Activated CD8-positive, alpha-beta memory T cell treated with anti-CD3 and anti-CD28 coated beads, Interleukin-2, amount 10 ng/mL, durations not matched to agents 7 days and 5 days (primary cell): ENCODE results near the gene SLC2A1. TPM values are rescaled to one million over a fixed set of nuclear protein-coding genes. Genes with fewer than 3 reads are reported as not detected.

Experiments used
- ATAC-seq: fragments of 150-1000 bp; cut with Tn5 transposase; one replicate; pipeline ENCODE4 v1.10.0; 2021; ENCODE audit warnings: moderate library complexity
- CTCF ChIA-PET: fragments of 350-600 bp; sonication (Branson Sonifier 250); formaldehyde crosslinking; loops from one replicate; lab custom pipeline; 2021; ENCODE audit warnings: antibody characterized with exemption; lab: Charles Lee
- DNase-seq: peaks from one replicate; pipeline ENCODE4 v3.0.0-alpha.2; 2020
- H3K27ac Mint-ChIP-seq: one replicate; pipeline ENCODE4 v1.8.0; 2021; ENCODE audit warnings: mild to moderate bottlenecking, mixed read lengths
- H3K27me3 Mint-ChIP-seq: one replicate; pipeline ENCODE4 v1.8.0; 2021; ENCODE audit warnings: mixed read lengths
- H3K36me3 Mint-ChIP-seq: one replicate; pipeline ENCODE4 v1.8.0; 2021; ENCODE audit warnings: mild to moderate bottlenecking, mixed read lengths
- H3K4me1 Mint-ChIP-seq: one replicate; pipeline ENCODE4 v1.8.0; 2021; ENCODE audit warnings: mixed read lengths
- H3K4me3 Mint-ChIP-seq: one replicate; pipeline ENCODE4 v1.8.0; 2021; ENCODE audit warnings: mild to moderate bottlenecking, moderate library complexity, mixed read lengths
- H3K9me3 Mint-ChIP-seq: one replicate; pipeline ENCODE4 v1.8.0; 2022; ENCODE audit warnings: low read depth, mixed read lengths
- total RNA-seq, 2 experiments: library from RNA; stranded (reverse); gene quantifications; one replicate each; pipeline ENCODE4 v1.2.3, GENCODE V29; 2021

The SLC2A1 gene
- total RNA-seq, 2 experiments from 2014 or later: 113 to 140 TPM

GRCh38 chr1:42962641-42963377, 4.1 kb upstream of the SLC2A1 start:
- peaks cover 8% of the 10 kb centered on the region for H3K27me3 Mint-ChIP-seq
- peaks cover 6% of the 10 kb centered on the region for H3K36me3 Mint-ChIP-seq
- no peaks in the 10 kb centered on the region for H3K9me3 Mint-ChIP-seq
- H3K4me3 Mint-ChIP-seq: no peak overlapping the region
- H3K27ac Mint-ChIP-seq: no peak overlapping the region
- CTCF ChIA-PET: interaction anchor here (1.4 to 5.6 kb wide), 3 partner anchors 49 to 196 kb away, joined by 6 to 26 read pairs (median 9); partner anchors contain the start of genes C1orf50 and P3H1
- DNase-seq (no peak), ATAC-seq (no peak)
- H3K4me1 Mint-ChIP-seq: peaks cover 26% of the 10 kb centered on the region

GRCh38 chr1:42961312-42962091, 2.8 kb upstream of the SLC2A1 start:
- CTCF ChIA-PET: interaction anchor here (1.4 to 5.6 kb wide), 5 partner anchors 10 to 195 kb away, joined by 3 to 26 read pairs (median 9); partner anchors contain the start of genes C1orf50 and P3H1
- no peak overlapping the region for H3K27ac Mint-ChIP-seq
- no peak overlapping the region for H3K4me3 Mint-ChIP-seq

GRCh38 chr1:42960566-42961311, 2.1 kb upstream of the SLC2A1 start:
- peaks cover 29% of the 10 kb centered on the region for H3K4me1 Mint-ChIP-seq

More at GRCh38 chr1:42961312-42962091, 2.8 kb upstream of the SLC2A1 start:
- no peak for DNase-seq
- peaks cover 25% of the 10 kb centered on the region for H3K4me1 Mint-ChIP-seq
- peaks cover 19% of the 10 kb centered on the region for H3K36me3 Mint-ChIP-seq
- no peaks in the 10 kb centered on the region for H3K9me3 Mint-ChIP-seq
- peaks cover 8% of the 10 kb centered on the region for H3K27me3 Mint-ChIP-seq
- no peak for ATAC-seq

GRCh38 chr1:42960122-42960390, 1.4 kb upstream of the SLC2A1 start:
- no peak for ATAC-seq
- peaks cover 8% of the 10 kb centered on the region for H3K27me3 Mint-ChIP-seq
- CTCF ChIA-PET: interaction anchor here (1.2 to 5.6 kb wide), 3 partner anchors 37 to 113 kb away, joined by 3 to 26 read pairs (median 12); no protein-coding TSS in a partner anchor
- H3K4me3 Mint-ChIP-seq: peak overlapping the region; percentile 55
- DNase-seq: no peak
- peaks cover 28% of the 10 kb centered on the region for H3K36me3 Mint-ChIP-seq
- H3K9me3 Mint-ChIP-seq: no peaks in the 10 kb centered on the region
- H3K4me1 Mint-ChIP-seq: peaks cover 35% of the 10 kb centered on the region
- no peak overlapping the region for H3K27ac Mint-ChIP-seq

More at GRCh38 chr1:42960566-42961311, 2.1 kb upstream of the SLC2A1 start:
- no peak overlapping the region for H3K27ac Mint-ChIP-seq
- no peak for DNase-seq
- peaks cover 8% of the 10 kb centered on the region for H3K27me3 Mint-ChIP-seq
- CTCF ChIA-PET: interaction anchor here (1.2 to 5.6 kb wide), 4 partner anchors 11 to 112 kb away, joined by 3 to 26 read pairs (median 8); no protein-coding TSS in a partner anchor
- no peaks in the 10 kb centered on the region for H3K9me3 Mint-ChIP-seq
- peak overlapping the region; percentile 22 for H3K4me3 Mint-ChIP-seq
- H3K36me3 Mint-ChIP-seq: peaks cover 23% of the 10 kb centered on the region
- ATAC-seq: no peak

- peak; percentile 44 for ATAC-seq
- no peaks in the 10 kb centered on the region for H3K9me3 Mint-ChIP-seq
- peaks cover 48% of the 10 kb centered on the region for H3K4me1 Mint-ChIP-seq
- peaks cover 44% of the 10 kb centered on the region for H3K36me3 Mint-ChIP-seq
- CTCF ChIA-PET: interaction anchor here (0.5 to 6.9 kb wide), 7 partner anchors 11 to 115 kb away, joined by 3 to 52 read pairs (median 9); no protein-coding TSS in a partner anchor
- H3K27ac Mint-ChIP-seq: peak overlapping the region; percentile 90
- peak overlapping the region; percentile 87 for H3K4me3 Mint-ChIP-seq
- peak; percentile 73 for DNase-seq
- peaks cover 8% of the 10 kb centered on the region for H3K27me3 Mint-ChIP-seq
Observed at GRCh38 chr1:42957880-42958487, 684 bp downstream of the SLC2A1 start.

- H3K27me3 Mint-ChIP-seq: peaks cover 8% of the 10 kb centered on the region
- H3K27ac Mint-ChIP-seq: peak overlapping the region; percentile 90
- H3K4me1 Mint-ChIP-seq: peaks cover 54% of the 10 kb centered on the region
- no peaks in the 10 kb centered on the region for H3K9me3 Mint-ChIP-seq
- no peak for ATAC-seq
- peak overlapping the region; percentile 87 for H3K4me3 Mint-ChIP-seq
- peak; percentile 54 for DNase-seq
- peaks cover 45% of the 10 kb centered on the region for H3K36me3 Mint-ChIP-seq
- CTCF ChIA-PET: interaction anchor here (0.5 to 6.9 kb wide), 10 partner anchors 11 to 116 kb away, joined by 3 to 52 read pairs (median 5); no protein-coding TSS in a partner anchor
Observed at GRCh38 chr1:42957229-42957879, 1.3 kb downstream of the SLC2A1 start.

- Mint-ChIP-seq H3K4me1 (peaks cover 60% of the 10 kb centered on the region), H3K4me3 (peak overlapping the region; percentile 87), H3K9me3 (no peaks in the 10 kb centered on the region), H3K27me3 (peaks cover 8% of the 10 kb centered on the region), H3K27ac (peak overlapping the region; percentile 90), H3K36me3 (peaks cover 51% of the 10 kb centered on the region)
- DNase-seq (no peak), ATAC-seq (no peak)
- CTCF ChIA-PET: interaction anchor here (0.9 to 6.9 kb wide), 9 partner anchors 10 to 117 kb away, joined by 3 to 52 read pairs (median 5); no protein-coding TSS in a partner anchor
Observed at GRCh38 chr1:42956739-42957138, 1.9 kb downstream of the SLC2A1 start.

GRCh38 chr1:42955311-42956063, 3.2 kb downstream of the SLC2A1 start:
- H3K36me3 Mint-ChIP-seq: peaks cover 57% of the 10 kb centered on the region
- peak overlapping the region; percentile 90 for H3K27ac Mint-ChIP-seq
- CTCF ChIA-PET: interaction anchor here (0.8 to 6.9 kb wide), 6 partner anchors 9 to 118 kb away, joined by 3 to 52 read pairs (median 6); no protein-coding TSS in a partner anchor
- H3K4me1 Mint-ChIP-seq: peaks cover 64% of the 10 kb centered on the region
- H3K4me3 Mint-ChIP-seq: peak overlapping the region; percentile 82
- peak; percentile 67 for DNase-seq
- H3K27me3 Mint-ChIP-seq: peaks cover under 1% of the 10 kb centered on the region
- ATAC-seq: no peak
- H3K9me3 Mint-ChIP-seq: no peaks in the 10 kb centered on the region

- H3K27me3 Mint-ChIP-seq: no peaks in the 10 kb centered on the region
- no peaks in the 10 kb centered on the region for H3K9me3 Mint-ChIP-seq
- peak overlapping the region; percentile 90 for H3K27ac Mint-ChIP-seq
- CTCF ChIA-PET: interaction anchor here (0.9 to 6.9 kb wide), 8 partner anchors 10 to 120 kb away, joined by 3 to 52 read pairs (median 5); no protein-coding TSS in a partner anchor
- ATAC-seq (no peak), DNase-seq (no peak)
- peak overlapping the region; percentile 59 for H3K4me3 Mint-ChIP-seq
- H3K4me1 Mint-ChIP-seq: peaks cover 74% of the 10 kb centered on the region
- peaks cover 62% of the 10 kb centered on the region for H3K36me3 Mint-ChIP-seq
Observed at GRCh38 chr1:42953182-42954180, 5.2 kb downstream of the SLC2A1 start.

GRCh38 chr1:42952303-42953001, 6.2 kb downstream of the SLC2A1 start:
- H3K27me3 Mint-ChIP-seq: no peaks in the 10 kb centered on the region
- H3K9me3 Mint-ChIP-seq: no peaks in the 10 kb centered on the region
- peaks cover 84% of the 10 kb centered on the region for H3K4me1 Mint-ChIP-seq
- CTCF ChIA-PET: interaction anchor here (0.9 to 6.9 kb wide), 7 partner anchors 10 to 121 kb away, joined by 3 to 52 read pairs (median 5); no protein-coding TSS in a partner anchor
- peak overlapping the region; percentile 90 for H3K27ac Mint-ChIP-seq
- peak; percentile 64 for DNase-seq
- peaks cover 69% of the 10 kb centered on the region for H3K36me3 Mint-ChIP-seq
- peak overlapping the region; percentile 59 for H3K4me3 Mint-ChIP-seq
- peak; percentile 48 for ATAC-seq
